Fibroblast of mammary gland (primary cell): ENCODE data around the gene SALL3.

Experiments
- DNase-seq: peaks from one replicate; pipeline ENCODE4 v3.0.0-alpha.2; 2010; ENCODE audit warnings: low read depth
- H3K4me3 ChIP-seq: 2 replicates; pipeline ENCODE4 v1.5.1; 2011; ENCODE audit warnings: low read depth, mild to moderate bottlenecking, low read length, moderate library complexity; ENCODE audit not compliant: control insufficient read depth
- TF ChIP-seq, protein P1 (sequence below): conservative IDR thresholded peaks from 2 replicates; pipeline ENCODE4 v1.5.1; 2011; ENCODE audit warnings: low read depth, low read length, inconsistent platforms; ENCODE audit not compliant: control insufficient read depth, insufficient read depth

The SALL3 gene

DNA sequence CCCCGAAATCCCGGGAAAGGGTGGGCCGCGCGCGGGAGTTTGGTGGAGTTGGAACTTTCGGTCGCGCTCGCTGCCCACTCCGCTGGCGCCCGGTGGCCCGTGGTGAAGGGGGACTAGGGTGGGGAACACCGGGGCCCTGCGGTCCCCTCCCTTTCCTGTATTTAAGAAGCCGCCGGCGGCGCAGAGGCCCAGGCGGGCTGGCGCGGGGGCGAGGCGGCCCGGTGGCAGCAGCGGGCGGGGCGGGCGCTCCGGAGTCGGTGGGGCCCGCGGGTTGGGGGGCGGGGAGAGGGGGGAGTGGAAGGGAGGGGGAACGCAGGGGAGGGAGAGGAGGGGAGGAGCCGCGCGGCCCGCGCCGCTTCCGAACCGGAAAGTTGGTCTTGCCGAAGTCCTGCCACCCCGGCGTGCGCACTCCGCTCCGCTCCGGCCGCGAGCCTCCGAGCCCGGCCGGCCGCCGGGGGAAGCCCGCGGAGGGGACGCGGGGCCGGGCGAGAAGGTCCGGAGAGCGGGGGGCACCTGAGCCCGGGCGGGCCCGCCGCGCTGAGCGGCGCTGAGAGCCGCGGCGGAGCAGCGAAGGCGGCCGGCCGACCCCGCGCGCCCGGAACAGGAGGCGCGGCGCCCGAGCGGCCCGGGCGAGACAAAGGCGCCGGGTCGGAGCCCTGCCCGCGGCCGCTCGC, 425 bp upstream of the SALL3 start:
- TF ChIP-seq, protein P1, sequence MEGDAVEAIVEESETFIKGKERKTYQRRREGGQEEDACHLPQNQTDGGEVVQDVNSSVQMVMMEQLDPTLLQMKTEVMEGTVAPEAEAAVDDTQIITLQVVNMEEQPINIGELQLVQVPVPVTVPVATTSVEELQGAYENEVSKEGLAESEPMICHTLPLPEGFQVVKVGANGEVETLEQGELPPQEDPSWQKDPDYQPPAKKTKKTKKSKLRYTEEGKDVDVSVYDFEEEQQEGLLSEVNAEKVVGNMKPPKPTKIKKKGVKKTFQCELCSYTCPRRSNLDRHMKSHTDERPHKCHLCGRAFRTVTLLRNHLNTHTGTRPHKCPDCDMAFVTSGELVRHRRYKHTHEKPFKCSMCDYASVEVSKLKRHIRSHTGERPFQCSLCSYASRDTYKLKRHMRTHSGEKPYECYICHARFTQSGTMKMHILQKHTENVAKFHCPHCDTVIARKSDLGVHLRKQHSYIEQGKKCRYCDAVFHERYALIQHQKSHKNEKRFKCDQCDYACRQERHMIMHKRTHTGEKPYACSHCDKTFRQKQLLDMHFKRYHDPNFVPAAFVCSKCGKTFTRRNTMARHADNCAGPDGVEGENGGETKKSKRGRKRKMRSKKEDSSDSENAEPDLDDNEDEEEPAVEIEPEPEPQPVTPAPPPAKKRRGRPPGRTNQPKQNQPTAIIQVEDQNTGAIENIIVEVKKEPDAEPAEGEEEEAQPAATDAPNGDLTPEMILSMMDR: no peak
- no peak for DNase-seq
- H3K4me3 ChIP-seq: no peak overlapping the region

GRCh38 chr18:78980279-78980771, 707 bp downstream of the SALL3 start:
- H3K4me3 ChIP-seq: no peak overlapping the region
- DNase-seq: no peak
- TF ChIP-seq, protein P1: no peak

DNA sequence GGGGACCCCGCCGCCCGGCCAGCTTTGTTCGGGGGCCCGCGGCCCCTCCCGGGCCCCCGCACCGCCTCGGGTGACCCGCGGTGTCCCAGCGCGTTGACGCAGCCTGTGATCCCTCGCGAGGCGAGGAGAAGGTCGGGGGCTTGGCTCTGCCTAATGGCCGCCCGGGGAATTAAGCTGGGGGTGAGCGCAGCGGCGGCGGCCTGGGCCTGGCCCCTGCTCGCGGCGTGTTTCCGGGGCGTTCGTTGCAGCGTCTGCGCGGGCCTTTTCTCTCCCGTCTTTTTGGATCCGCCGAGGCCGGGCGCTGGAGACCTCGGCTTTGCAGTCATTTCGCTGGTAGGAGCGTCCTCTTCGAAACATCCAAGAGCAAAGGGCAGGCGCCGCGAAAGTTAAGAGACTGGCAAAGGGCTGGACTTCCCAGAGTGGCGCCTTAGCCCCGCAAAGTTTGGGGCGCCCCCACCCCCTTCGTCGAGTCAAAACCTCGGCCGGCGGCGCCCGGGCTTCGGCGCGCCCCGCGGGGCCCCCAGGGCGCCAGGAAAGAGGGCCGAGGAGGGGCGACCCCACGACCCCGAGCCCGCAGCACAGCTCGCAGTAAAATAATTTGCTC, 1.3 kb downstream of the SALL3 start:
- H3K4me3 ChIP-seq: no peak overlapping the region
- TF ChIP-seq, protein P1: no peak
- DNase-seq: no peak

GRCh38 chr18:78981394-78981831, 1.8 kb downstream of the SALL3 start:
- H3K4me3 ChIP-seq: no peak overlapping the region
- TF ChIP-seq, protein P1: no peak
- no peak for DNase-seq

DNA sequence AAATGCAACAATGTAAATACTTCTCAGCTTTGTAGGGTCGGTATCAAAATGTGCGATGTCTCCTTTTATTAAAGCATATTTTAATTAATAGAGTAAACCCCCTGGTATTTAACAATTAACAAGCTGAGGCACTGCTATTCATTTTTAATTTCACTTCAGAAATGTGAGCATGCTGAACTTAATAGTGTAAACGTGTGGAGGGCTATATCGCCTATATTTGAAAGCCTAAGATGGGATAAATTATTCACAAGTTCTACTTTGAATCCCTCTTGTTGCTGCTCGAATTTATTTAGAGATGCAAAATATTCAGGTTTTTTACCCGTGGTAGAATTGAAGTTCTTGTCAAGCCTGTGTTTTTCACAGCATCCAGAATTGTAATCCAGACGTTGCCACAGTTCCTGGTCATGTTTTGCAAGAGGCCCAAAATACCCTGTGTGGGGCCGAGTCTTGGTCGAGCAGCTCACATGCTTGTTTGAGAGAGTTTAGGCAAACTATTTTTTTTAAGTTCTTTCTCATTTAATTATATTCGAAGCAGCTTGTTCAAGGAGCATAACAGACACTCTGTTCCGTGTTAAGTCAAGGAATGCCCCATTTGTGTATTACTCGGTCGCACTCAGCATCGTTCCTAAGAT, 2.5 kb downstream of the SALL3 start:
- DNase-seq: no peak
- TF ChIP-seq, protein P1: no peak
- H3K4me3 ChIP-seq: no peak overlapping the region

GRCh38 chr18:78983512-78983911, 3.9 kb downstream of the SALL3 start:
- no peak overlapping the region for H3K4me3 ChIP-seq
- TF ChIP-seq, protein P1: no peak
- DNase-seq: no peak
